Measurements from ENCODE around the gene RFC2.

DNA sequence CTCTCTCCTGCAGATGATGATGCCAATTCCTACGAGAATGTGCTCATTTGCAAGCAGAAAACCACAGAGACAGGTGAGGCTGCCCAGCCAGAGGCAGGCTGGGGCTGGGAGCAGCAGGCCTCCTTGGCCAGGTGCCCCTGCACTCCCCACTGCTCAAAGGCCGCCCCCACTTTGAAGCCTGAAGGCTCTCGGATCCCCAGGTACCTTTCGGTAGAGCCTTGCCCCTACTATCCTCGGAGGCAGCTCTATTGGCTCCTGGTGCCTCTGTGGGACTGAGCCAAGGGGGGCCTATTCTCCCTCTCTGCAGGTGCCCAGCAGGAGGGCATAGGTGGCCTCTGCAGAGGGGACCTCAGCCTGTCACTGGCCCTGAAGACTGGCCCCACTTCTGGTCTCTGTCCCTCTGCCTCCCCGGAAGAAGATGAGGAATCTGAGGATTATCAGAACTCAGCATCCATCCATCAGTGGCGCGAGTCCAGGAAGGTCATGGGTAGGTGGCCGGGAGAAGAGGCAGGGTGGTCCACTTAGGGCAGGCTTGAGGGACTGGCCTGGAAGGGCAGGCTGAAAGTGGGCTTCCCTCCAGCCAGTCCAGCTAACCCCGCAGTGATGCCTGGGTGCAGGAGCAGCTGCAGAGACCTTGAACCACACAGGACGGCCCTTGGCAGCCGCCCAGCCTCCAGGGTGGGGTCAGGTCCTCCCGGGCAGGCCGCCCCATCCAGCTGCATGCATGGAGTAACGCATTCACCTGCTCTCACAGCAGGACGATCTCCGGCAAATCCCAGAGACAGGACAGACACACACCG, 30.3 kb downstream of the RFC2 start:
- TF ChIP-seq, protein P1, sequence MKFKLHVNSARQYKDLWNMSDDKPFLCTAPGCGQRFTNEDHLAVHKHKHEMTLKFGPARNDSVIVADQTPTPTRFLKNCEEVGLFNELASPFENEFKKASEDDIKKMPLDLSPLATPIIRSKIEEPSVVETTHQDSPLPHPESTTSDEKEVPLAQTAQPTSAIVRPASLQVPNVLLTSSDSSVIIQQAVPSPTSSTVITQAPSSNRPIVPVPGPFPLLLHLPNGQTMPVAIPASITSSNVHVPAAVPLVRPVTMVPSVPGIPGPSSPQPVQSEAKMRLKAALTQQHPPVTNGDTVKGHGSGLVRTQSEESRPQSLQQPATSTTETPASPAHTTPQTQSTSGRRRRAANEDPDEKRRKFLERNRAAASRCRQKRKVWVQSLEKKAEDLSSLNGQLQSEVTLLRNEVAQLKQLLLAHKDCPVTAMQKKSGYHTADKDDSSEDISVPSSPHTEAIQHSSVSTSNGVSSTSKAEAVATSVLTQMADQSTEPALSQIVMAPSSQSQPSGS (IDR thresholded peaks at IDR 0.05; ENCODE audit: low read length), result no peak
- TF ChIP-seq EGR1 (IDR thresholded peaks at IDR 0.05; ENCODE audit: borderline replicate concordance, low read depth, low read length) (no peak), CTCF (IDR thresholded peaks at IDR 0.05; ENCODE audit: control extremely low read depth in 1 of 3, insufficient read depth in 1 of 3, low read depth in 1 of 3, low read length in 3 of 3) (no peak), MAFK (IDR thresholded peaks at IDR 0.05; ENCODE audit: low read depth, low read length) (no peak), CREB1 (IDR thresholded peaks at IDR 0.05) (no peak)

Data from H1 (cell line).